HG03159 (cell line): ENCODE data around the gene CTBP1.
A peak's percentile ranks its signal among the peaks of the same experiment; 100 is the strongest.

Source experiments
- ATAC-seq: cut with Tn5 transposase; IDR thresholded peaks from one replicate; pipeline ENCODE4 v1.9.1; 2021; ENCODE audit warnings: mild to moderate bottlenecking, moderate library complexity; ENCODE audit not compliant: unreplicated experiment

CTBP1 gene

DNA sequence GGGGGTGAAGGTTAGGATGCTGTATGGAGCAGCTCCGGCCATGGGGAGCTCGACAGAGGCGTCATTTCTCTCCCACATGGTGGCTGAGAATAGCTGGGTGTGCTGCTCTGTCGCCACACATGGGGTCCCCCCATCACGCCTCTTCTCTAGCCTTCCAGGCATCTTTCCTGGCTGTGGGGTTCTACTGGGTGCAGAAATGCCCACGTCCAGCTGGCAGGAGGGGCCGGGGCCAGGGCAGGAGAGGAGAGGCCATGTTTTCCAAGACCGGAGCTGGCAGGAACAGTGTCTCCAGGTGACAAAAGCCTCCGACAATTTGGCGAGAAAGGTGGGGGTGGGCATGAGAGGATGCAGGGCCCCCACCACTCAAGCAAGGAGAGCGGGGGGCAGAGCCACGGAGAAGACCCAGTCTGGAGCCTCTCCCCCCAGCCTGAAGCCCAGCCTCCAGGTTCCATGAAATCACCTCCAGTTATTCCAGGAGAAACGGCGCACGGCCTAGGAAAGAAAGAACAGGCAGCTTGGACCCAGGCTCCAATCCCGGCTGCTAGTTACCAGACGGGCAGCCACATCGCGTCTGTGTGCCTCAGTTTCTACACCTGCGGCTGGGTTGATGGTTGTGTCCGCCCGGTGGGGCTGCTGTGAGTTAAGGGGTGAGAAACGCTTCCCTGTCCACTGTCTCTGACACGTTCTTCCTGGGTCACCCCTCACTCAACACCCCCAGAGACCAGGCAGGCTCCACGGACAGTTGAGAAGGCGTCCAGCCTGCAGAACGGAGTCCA is 49.2 kb downstream of the CTBP1 start:
- no peak for ATAC-seq

DNA sequence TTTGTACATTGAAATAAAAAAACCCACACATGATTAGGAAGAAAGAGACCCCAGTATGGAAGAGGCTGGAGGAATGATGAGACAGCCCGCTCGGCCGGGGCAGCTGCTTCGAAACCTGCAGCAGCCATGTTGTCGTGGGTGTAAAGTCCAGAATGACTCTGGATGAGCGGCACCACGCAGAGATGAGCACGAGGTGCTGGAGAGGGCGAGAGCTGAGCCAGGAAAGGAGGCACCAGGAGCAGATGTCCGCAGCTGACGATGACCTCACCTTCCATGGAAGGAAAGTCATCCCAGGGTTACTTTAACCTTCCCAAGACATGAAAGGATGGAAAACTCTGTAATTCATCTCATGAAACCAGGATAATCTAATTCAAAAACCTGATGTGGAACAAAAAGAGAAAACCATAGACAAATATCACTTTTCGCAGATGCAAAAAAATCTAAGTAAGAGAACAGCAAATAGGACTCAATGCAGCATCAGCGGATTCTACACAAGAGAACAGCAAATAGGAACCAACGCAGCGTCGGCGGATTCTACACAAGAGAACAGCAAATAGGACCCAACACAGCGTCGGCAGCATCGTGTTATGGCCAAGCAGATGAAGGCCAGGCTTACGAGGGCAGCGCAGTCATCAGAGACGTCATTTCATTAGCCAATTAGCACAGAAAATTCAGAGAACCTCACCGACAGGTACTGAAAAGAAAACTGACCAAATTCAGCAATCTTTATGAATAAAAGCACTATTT is 50.7 kb downstream of the CTBP1 start:
- no peak for ATAC-seq

DNA sequence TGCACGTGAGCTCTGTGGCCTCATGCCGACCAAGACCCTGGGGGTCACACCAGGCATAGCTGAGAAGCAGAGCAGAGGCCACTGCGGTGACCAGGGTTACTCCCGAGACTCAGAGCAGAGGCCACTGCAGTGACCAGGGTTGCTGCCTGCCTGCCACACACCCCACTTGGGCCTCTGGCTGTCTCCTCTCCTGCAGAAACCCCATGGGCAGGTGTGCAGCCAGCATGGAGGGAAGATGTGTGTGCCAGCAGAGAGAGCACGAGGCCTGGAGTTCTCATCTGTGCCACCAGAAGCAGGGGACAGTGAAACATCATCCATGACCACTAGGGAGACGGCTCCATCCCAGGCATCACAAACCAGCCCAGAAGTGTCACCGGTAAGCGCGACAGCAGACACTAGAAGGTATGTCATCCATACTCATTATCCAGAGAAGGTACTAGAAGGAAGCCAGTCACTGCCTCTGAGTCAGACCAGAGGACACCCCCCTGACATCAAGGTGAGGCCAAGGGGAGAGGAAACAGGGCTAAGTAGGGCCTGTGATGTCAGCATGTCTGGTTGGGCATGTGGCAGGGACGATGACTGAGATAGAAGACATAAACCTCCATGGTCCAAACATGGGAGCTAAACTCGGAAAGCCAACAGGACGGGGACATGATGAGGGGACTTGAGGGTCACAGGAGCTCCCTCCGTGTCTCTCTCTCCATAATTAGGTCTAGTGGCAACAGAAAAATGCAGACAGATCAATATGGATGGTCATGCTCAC is 52.3 kb downstream of the CTBP1 start:
- no peak for ATAC-seq

DNA sequence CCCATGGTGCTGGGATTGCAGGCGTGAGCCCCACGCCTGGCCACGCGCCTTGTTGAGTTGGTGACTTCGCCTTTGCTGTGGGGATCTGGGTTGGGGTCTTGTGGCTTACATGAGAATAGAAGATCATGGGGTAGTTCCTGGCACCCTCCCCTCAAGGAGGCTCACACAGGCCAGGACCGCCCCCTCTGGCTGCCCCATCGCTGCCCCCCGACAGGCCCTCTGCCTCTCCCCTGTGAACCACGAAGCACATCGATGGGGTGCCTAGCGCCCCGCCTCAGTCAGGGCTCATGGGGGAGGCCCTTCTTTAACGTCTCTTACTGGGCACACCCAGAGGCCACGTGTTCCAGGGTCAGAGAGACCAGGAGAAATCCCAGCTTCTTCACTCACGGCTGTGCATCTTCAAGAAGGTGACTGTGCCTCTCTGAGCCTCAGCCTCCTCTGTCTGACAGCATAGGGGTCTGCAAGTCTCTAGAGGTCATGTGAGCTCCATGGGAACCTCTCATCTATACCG is 53.0 kb downstream of the CTBP1 start:
- ATAC-seq, result no peak

DNA sequence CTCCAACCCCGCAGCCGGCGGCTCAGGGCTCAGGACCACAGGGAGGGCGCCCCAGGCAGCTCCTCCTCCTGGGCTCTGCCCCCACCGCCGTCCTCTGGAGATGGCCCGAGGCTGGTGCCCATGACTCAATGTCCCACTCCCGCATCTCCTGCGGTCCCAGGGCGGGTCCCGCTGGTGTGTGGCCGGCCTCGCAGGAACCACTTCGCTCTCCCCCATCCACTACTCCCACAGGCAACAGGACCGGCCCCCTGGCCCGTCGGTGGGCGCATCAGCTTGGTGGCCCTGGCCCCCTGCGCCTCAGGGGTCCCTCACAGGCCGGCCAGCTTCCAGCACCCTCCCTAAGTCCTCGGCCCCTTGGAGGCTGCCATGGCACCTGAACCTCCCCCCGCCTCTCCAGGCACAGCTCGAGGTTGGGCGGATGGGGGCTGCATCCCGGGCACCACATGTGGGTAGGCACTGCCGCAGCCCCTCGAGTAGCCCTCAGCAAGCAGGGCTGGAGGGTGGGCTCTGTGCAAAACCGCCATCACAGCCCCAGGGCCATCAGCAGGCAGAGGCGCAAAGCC is 53.7 kb downstream of the CTBP1 start:
- no peak for ATAC-seq

DNA sequence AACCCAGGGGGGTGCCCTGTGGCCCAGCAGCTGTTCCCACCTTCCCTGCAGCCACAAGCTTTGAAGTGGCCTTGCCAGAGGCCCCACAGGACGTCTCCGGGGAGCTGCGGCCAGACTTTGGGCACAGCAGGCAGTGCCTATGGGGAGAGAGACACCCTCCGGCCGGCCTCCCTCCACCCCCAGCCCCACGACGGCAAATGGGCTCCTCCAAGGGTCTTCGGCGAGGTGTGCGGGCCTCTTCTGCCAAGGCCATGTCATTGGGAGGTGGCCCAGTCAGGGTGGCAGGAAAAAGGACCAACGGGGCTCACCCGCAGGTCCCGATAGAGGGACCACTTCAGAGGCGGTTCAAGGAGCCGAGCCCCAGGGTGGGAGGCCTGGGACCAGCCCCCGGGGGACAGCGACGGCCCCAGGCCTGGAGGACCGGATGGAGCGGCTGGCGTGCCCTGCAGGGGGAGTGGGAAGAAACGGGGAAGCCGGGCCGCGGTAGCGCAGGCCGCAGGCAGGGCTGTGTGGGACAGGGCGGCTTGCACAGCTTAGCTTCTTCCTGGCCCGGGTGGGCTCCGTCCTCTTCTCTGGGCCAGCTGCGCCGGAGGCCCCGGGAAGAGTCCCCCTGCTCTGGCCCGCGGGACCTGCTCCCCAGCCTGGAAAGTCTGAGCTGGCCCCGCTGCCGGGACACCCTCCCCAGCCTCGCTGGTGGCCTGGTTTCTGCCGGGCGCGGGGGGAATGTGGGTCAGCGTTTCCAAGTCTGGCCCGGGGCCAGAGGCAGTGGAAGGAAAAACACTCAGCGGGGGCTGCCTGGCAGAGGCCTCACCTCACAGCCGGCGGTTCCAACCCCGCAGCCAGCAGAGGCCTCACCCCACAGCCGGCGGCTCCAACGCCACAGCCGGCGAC is 54.7 kb downstream of the CTBP1 start:
- no peak for ATAC-seq

DNA sequence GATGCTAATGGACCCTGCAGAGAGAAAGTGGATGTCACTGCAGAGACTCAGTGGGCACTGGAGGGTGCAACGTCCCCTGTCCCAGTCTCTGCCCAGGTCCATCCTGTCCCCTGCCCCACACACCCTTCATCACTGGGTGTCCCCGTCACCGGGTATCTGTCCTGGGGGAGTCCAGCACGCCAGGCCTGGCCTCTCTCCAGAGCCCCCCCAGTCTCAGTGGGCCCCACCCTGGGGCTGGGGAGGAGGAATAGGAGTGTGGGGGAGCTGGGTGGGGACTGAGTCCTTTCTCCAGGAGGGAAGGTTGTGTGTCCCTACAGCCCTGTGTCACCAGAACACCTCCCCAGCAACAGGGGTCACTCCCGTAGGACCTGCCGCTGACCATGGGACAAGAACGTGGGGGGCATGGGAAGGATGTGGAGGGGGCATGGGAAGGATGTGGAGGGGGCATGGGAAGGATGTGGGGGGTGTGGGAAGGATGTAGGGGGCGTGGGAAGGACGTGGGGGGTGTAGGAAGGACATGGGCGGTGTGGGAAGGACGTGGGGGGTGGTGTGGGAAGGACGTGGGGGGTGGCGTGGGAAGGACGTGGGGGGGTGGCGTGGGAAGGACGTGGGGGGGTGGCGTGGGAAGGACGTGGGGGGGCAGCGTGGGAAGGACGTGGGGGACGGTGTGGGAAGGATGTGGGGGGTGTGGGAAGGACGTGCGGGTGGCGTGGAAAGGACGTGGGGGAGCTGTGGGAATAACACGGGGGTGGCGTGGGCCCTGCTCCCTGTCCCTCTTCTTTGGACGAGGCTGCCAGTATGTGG is 55.5 kb downstream of the CTBP1 start:
- no peak for ATAC-seq

DNA sequence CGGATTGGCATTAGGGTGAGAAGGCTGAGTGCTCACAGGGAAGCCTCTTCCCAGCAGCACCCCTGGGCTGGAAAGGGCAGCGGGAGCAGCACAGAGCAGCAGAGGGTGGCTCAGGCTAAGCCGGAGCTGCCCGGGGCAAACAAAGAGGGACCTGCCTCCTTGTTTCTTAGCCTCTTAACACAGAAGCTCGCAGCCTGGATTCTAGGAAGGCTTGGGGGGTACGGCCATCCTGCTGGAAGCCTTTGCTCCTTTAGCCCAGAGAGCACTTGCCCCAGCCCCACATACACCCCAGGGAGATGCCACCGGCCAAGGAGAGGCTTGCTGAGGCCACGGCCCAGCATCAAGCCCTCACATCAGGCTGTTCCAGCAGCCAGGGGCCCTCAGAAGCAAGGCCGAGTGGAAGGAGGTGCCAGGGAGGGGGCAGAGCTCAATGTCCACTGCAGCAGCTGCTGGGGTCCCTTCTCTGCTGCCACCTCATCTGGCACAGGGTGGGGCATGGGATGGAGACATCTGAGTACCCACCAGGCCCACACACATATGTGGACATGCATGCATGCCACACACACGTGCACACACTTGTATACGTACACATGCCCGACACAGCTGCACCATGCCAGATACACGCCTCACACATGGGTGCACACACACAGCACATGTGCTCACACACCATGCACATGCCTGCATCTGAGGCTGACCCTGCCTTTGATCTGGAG is 56.3 kb downstream of the CTBP1 start:
- ATAC-seq, result no peak

DNA sequence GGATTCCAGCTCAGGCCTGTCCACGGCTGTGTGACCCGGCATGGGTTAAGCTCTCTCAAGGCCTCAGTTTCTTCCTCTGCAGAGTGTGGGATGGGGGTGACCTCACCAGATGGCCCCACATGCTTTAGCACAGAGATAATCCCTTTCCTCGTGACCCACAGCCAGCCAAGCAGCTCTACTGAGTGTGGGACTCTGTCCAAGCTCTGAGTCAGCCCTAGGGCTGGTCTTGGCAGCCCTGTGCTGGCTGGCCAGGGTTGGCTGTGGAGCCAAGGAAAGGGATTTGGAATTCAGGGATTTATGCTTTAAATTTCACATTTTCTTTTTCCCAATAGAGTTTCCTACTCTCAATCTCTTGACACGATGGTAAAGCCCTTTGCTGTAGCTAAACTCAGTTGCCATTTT is 56.8 kb downstream of the CTBP1 start:
- no peak for ATAC-seq

DNA sequence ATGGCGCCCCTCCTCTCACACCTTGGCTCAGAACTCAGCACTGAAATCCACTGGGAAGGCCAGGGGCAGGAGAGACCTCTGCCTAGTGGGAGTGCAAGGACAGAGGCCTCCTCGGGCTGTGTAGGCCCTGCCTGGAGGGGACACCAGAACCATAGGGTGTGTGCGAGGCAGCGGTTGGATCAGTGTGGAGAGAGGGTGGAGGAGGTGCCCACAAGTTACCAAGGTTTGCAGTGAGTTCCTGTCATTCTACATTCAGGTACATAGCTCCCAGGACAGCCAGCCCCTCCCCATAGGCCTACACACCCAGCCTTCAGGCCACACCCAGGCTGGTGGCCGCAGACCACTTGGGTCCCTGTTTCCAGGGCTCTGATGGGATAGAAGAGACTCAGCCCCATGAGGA is 57.3 kb downstream of the CTBP1 start:
- no peak for ATAC-seq

DNA sequence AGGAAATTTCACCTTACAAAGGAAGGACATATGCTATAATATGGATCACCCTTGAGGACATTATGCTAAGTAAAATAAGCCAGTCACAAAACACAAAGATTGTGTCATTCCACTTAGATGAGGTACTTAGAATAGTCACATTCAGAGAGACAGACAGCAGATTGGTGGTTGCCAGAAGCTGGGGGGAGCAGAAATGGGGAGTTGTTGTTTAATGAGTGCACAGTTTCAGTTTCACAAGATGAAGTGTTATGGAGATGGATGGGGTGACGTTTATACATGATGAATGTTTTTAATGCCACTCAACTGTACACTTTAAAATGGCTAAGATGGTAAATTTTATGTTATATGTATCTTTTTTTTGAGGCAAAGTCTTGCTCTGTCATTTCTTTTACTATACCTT is 61.7 kb downstream of the CTBP1 start:
- peak; percentile 81 for ATAC-seq

DNA sequence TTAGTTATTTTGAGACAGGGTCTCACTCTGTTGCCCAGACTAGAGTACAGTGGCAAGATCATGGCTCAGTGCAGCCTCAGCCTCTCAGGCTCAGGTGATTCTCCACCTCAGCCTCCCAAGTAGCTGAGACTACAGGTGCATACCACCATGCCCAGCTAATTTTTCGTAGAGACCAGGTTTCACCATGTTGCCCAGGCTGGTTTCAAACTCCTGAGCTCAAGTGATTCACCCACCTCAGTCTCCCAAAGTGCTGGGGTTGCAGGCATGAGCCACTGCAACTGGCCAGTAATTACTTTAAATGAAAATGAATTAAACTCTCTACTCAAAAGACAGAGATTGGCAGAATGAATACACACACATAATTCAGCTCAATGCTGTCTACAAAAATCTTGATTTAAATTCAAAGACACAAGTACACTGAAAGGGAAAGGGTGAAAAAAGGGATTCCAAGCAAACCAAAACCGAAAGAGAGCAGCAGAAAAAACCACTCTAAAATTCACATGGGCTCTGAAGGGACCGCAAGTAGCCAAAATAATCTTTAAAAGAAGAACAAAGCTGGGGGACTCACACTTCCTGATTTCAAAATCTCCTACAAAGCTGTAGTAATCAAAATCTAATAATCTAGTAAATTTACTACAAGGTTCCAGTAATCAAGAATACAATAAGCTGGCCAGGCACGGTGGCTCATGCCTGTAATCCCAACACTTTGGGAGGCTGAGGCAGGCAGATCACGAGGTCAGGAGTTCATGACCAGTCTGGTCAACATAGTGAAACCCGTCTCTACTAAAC is 64.8 kb downstream of the CTBP1 start:
- ATAC-seq, result peak; percentile 57

DNA sequence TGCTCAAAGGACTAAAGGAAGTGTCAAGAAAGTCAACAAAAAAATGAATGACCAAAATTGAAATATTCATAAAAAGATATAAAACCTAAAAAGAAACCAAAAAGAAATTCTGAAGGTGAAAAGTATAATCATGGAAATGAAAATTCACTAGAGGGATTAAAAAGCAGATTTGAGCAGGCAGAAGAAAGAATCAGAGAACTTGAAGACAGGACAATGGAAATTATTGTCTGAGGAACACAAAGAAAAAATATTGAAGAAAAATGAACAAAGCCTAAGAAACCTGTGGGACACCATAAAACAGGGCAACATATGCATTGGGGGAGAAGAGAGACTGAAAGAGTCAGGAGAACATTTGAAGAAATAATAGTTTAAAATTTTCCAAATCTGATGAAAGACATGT is 66.6 kb downstream of the CTBP1 start:
- no peak for ATAC-seq

DNA sequence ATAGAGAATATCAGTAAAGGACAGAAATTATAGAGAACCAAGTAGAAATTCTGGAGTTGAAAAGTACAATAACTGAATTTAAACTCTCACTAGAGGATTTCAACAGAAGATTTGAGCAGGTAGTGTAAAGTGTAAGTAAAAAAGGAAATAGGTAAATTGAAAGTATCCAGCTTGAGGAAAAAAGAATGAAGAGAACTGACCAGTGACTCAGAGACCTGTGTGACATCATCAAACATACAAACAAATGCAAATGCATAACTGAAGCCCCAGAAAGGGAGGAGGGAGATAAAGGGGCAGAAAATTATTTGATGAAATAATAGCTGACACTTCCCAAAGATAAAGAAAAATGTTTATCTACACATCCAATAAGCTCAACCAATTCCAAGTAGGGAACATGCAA is 68.3 kb downstream of the CTBP1 start:
- no peak for ATAC-seq

DNA sequence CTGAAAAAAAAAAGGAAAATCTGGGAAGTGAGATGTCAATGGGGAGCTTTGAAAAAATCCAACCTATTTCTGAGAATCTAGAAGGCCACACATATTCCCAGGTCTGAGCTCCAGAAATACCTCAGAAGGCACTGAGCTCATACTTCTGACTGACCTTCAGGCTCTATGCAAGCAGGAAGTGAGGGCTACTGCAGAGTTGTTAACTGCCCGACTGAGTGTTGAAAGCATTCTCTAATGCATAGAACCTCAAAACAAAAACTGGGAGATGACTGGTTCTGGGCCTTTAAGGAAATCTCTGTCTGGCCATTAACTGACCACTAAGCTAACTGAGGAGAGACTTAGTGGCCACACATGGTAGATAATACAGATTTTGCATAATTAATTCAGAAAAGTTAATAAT is 69.0 kb downstream of the CTBP1 start:
- ATAC-seq, result no peak

DNA sequence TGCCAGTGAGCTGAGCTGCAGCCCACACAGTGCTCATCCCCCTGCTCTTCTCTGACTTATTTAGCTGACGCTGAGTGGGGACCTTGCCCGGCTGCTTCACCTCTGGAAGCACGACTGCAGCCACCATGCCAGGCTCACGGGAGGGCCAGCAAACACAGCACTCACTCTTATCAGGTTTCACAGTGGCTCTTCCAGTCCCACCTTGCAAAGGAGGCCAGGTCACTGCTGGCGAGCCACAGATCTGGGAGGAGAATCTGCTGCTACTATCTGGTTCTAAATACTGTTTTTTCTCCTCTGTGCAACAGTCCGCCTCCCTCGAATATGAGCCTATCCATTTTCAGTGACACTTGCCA is 69.9 kb downstream of the CTBP1 start:
- ATAC-seq, result no peak

DNA sequence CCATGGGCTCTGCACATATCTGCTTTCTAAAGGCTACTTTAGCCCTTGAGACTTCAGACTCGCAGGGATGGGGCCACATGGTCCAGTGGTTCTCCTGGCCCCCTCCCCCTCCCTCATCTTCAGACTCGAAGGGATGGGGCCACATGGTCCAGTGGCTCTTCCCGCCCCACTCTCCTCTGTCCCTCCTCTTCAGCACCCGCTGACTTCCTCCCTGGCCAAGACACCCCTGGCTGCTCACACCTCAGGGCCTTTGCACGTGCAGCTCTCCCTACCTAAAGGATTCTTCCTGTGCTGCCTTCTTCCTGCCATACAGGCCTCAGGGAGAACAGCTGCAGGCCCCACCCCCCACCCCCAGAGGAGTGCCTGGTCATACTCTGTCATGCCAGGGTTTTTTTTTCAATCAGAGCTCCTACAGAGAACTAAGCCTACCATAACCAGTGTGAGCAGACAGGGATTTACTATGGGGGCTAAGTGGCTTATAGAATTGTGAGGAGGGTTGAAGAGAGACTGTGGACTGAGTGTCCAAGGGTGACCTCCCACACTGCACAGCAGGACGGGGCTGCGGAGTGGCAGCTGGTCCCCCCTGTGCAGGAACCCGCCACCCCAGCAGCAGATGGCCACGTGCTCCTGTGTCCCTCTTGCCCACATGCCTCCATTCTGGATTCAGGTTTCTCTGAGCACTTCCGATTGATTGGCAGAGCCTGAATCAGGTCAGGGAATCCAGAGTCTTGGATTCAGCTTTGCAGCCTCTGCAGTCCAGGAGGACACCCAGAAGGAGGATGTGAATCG is 70.4 kb downstream of the CTBP1 start:
- ATAC-seq, result no peak
